NCI-H446 treated with DMSO at 0.1 percent for 48 hours (cell line): ENCODE data around the gene C19orf25.

ENCODE experiments used
- DNase-seq: peaks from one replicate; lab custom pipeline; 2025; lab: John Stamatoyannopoulos, UW

C19orf25 gene

DNA sequence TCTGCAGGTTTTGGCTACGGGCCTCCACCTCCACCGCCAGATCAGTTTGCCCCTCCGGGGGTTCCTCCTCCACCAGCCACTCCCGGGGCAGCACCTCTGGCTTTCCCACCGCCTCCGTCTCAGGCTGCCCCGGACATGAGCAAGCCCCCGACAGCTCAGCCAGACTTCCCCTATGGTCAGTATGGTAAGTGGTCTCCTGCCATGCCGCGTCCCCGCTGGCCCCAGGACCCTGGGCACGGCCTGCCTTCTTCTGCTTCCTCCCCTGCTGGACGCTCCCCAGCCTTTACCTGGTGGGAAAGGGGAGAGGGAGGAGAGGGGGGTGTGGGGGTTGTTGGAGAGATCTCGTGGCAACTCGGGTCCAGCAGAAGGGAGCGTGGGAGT lies 46.5 kb downstream of the C19orf25 start:
- DNase-seq: no peak

DNA sequence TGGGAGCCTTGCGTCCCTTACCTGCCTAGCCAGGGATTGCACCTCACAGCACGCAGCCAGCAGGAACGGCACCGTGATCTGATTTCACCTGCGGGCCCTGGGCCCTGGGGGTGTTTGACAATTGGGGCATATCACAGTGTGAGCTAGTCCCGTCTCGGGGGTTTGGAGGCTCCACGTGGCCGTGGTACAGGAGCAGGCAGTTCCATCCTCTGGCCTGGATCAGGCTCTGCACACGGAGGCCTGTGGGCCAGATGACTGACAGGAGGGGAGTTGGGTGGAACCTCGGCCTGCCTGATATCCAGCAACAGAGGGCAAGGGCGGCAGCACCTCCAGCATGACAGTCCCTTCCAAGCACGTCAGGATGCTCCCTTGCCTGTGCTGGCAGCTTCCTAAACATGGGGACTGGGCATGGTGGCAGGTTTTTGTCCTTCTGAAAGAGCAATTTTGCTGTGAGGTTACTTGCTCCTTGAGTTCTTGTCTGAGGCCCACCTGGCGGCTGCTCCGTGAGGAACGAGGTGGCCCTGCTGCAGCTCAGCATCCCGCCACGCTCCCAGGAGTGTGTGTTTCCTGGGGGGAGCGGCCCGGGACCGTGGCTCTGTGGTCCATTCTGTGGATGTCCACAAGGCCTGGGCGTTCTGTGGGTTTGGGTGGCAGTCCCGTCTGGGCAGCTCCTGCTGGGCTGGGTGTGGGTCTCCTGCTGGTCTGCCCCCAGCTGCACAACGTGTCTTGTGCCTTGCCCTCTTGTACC lies 47.1 kb downstream of the C19orf25 start:
- DNase-seq: no peak

DNA sequence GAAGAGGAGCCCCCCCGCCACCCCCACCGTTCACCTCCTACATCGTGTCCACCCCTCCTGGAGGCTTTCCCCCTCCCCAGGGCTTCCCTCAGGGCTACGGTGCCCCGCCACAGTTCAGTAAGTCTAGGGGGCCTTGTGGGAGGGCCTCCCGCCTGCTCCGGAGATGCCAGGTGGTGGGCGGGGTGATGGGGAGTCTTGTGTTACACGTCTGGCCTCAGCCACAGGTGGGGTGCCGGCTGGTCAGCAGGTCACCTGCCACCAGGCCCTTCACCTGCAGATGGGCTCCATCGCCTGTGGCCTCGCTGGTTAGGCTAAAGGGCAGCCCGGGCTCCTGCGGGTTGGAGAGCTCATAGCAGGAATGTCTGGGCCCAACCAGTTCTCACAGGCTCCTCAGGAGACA lies 48.8 kb downstream of the C19orf25 start:
- DNase-seq: no peak

DNA sequence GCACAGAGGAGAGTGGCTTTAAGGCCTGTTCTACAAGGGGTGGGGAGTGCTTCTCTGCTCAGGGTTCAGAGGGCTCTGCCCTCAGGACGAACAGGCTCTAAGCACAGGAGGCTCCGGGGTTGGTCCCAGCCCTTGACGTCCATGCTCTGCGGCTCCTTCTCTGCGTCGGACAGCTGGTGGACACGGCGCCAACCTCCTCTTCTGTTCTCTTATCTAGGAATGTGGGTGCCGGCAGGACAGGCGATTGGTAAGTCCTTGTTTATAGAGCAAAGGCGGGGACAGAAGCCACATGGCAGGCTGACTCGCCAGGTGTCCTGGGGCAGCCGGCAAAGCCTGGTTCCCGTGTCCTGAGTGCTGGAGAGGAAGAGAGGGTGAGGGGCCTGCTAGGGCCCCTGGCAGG lies 49.3 kb downstream of the C19orf25 start:
- DNase-seq: no peak

DNA sequence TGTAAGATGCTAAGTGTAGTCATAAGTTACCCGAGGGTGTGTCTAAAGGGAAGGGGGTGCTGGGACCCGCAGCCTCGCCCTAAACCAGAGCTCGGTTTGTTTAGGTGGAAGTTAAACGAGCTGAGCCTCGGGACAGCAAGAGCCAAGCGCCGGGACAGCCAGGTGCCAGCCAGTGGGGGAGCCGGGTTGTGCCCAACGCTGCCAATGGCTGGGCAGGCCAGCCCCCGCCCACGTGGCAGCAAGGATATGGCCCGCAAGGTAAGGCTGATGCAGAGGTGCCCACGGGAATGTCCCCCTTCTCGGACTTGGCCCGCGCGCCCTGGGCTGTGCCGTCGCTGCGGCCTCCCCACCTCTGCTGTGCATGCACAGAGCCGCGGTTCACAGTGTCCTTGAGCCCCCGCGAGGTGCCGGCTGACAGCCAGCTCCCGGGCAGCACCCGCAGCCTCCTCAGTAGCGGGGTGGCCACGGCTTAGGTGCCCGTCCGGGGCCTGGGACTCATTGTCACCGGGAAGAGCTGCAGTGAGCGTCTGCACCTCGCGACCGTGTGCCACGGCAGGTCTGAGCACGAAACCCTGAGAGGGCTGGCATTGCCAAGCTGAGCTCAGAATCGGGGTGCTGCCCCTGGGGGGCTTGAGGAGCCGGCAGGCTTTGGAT lies 50.1 kb downstream of the C19orf25 start:
- no peak for DNase-seq

DNA sequence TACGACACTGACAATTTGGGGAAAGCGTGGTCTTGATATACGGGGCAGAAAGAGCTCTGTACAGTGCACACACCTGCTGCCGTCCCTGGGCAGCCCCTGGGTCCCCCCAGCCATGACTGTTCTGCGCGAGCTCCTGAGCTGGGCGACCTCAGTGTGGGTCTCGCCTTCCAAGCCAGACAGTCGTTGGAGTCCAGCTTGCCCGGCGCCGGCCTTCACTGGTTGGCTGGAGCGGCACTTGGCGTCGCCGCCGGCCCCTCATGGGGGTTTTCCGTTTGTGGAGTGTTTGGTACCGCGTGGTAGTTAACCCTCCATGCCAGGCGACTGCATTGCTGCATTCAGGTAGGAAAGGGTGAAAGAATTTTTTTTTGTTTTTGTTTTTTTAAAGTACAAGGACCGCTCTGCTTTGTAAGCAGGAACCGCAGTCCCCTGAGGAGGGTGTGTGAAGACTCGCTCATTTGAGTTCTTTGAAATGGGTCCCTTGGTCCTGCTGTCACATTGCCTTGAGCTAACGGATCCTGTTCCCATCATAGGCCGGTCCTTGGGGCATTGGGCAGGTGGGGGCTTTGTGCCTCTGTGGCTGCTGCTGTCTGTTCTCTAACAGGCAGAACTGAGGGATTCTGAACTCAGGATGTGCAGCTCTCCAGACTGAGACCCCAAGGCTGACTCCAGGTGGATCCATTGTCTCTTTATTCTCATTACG lies 51.6 kb downstream of the C19orf25 start:
- no peak for DNase-seq

DNA sequence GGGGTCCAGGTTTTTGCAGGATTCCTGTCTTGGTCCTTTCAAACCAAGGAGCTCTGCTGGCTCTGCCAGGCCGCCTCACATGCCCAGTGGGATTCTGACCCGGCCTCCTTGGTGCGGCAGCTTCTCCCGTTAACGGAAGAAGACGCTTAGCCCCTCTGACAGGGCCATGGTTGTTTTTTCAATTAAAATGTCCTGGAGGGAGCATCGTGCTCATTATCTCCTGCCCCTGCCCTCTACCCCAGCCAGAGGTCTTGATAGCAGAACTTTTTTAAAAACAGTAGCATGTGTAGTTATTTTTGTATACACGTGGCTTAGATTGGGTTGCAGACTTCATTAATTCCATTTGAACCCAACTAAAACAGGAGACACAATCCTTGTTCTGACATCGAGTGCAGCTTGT lies 52.3 kb downstream of the C19orf25 start:
- no peak for DNase-seq

DNA sequence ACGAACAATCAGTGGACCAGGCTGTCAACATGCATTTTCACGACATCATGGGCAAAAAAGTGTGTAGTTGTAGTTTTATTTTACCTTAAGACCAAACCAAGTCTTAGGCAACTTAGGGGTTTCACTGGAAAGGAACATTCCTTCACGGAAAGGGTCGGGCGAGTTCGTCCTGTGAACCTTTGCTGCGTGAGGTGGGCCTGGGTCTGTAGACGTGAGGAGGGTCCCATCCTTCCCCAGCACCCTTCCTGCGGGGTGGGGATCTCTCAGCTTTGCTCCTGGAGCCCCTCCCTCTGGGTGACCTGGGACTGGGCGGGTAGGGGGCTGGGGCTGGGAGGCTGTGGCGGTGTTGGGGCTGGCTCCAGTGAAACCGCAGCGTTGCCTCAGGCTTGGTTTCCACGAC lies 53.1 kb downstream of the C19orf25 start:
- no peak for DNase-seq

DNA sequence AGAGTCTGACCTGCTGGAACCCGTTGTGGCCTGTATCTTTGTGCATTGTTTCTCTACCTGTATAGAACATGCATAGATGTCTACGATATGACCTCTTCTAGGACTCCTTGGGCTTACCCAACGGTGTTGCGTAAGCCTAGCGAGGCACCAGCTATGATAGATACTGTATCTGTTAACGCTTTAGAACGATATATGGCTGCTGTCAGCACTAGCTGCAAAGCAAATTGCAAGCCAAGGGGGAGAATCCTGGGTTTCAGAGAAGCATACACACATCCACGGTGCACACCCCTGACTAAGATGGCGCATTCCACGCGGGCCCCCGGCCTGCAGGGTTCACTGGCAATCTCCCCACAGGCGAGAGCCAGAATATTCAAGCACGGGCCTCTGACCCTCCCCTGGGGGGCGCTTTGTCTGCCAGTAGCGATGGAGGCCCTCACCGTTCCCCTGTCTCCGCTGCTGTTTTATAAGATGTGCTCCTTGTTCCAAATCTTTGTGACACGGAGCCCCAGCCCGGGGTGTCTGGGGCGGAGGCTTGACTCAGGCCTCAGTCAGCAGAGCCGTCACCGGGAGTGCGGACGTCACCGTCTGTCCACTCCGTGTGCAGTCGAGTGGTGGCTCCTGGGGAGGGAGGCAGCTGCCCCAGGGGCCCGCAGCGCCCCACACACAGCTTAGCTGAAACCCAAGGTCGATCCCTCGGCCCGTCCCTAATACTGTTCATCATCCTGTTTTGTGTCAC lies 53.7 kb downstream of the C19orf25 start:
- DNase-seq: no peak

DNA sequence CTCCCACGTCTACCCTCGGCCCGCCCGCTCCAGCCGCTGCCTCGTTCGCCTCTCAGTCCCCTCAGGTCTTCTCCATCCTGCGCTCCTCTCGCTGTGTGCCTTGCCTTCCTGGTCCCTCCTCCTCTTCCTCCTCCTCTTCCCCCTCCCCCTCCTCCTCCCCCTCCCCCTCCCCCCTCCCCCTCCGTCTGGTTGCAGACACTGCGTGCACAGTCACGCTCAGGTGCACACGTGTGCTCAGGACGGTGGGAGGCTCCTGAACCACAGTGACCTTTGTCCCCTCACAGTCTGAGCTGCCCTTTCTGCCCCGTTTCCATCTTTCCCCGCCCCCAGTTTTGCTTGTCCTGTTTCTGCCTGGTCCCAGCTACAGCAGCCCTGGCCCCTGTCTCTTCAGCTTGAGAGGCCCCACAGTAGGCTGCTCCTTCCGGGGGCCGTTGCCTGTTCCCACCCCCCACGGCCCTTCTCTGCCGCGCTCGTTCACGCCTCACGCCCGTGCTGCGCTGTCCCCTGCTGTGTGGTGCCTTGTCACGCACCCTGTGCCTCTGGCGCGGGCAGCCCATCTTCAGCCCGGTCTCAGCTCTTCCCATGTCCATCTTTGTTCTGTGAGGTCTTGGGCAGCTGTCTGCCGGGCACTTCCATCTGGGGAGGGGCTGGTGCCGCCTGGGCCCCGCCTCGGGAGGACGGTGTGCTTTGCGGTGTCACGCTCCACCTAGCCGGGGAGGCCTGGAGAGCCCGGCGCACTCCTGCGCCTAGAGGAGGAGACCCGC lies 54.6 kb downstream of the C19orf25 start:
- DNase-seq: no peak

DNA sequence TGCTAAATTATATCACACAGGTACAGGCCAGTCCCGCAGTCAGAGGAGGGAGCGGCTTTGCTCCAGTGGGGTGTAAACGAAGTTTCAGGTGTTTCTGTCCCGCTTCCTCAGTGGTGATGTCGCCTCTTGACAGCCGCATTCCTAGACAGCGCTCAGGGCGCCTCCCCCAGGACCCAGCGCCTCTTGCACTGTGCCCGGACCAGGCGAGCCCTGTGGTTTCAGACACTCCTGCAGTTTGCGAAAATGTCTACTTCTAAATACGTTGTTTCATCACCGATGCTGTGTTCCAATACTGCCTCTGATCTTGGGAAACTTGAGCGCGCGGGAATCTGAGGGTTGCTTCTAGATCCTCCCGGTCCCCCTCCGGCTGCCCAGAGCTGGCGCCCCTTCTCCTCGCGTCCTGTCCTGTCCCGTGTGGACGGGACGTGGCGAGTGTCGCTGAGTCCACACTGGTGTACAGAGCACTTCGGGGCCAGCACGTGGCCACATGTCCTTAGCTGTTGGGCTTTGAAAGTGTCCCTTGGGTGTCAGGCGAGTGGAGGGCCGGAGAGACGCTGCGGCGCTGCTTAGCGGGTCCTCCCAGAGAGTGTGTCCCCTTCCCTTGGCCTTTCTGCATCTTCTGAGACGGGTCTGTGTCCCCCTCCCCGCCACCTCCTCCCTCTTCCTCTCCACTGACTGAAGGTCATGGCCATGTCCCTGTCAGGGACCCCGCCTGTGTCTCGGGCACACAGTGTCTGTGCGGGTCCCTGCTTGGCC lies 55.4 kb downstream of the C19orf25 start:
- DNase-seq: no peak
